ENCODE data around the gene NSUN2.
A peak's percentile ranks its signal among the peaks of the same experiment; 100 is the strongest.

Gene NSUN2

GRCh38 chr5:6586647-6587042 lies 46.2 kb downstream of the NSUN2 start (continued):
- TF ChIP-seq ZBTB10 (tag by site-specific recombination; IDR thresholded peaks at IDR 0.05) = no peak

GRCh38 chr5:6585939-6586646 lies 46.8 kb downstream of the NSUN2 start:
- ChIA-PET CTCF (interaction anchor here (1.0 to 2.0 kb wide), 2 partner anchors 9 to 13 kb away, joined by 3 to 9 read pairs; no protein-coding TSS in a partner anchor), POLR2A (no interaction called here)
- Histone ChIP-seq H3K4me3 (ENCODE audit: low read depth, low read length) (no peak overlapping the region), H3K4me1 (ENCODE audit: control insufficient read depth, insufficient read depth, low read length) (no peaks in the 10 kb centered on the region), H3K36me3 (ENCODE audit: control insufficient read depth in 2 of 2, insufficient read depth in 1 of 2, low read length in 2 of 2) (no peaks in the 10 kb centered on the region), H3K27ac (ENCODE audit: extremely low read depth, low read depth, low read length) (no peak overlapping the region), H3K9me3 (ENCODE audit: control insufficient read depth, insufficient read depth, low read depth, low read length) (no peaks in the 10 kb centered on the region)
- no peak for TF ChIP-seq ZNF488 (tag by site-specific recombination; IDR thresholded peaks at IDR 0.05)
- TF ChIP-seq, protein P1, sequence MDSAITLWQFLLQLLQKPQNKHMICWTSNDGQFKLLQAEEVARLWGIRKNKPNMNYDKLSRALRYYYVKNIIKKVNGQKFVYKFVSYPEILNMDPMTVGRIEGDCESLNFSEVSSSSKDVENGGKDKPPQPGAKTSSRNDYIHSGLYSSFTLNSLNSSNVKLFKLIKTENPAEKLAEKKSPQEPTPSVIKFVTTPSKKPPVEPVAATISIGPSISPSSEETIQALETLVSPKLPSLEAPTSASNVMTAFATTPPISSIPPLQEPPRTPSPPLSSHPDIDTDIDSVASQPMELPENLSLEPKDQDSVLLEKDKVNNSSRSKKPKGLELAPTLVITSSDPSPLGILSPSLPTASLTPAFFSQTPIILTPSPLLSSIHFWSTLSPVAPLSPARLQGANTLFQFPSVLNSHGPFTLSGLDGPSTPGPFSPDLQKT (IDR thresholded peaks at IDR 0.05; ENCODE audit: borderline replicate concordance, low read depth, low read length) = no peak
- peak; percentile 59 for TF ChIP-seq ZNF341 (tag by site-specific recombination; IDR thresholded peaks at IDR 0.05; ENCODE audit: low read depth)
- TF ChIP-seq EGR2 (tag by site-specific recombination; IDR thresholded peaks at IDR 0.05; ENCODE audit: low read depth) = peak; percentile 61; the same call in 1 of the 2 replicates
- 0 out of 2 replicates have a peak, but pooled peaks have one; percentile 15 for TF ChIP-seq ZBTB48 (tag by site-specific recombination; IDR thresholded peaks at IDR 0.05)
- no peak for TF ChIP-seq YY1 (tag by site-specific recombination; IDR thresholded peaks at IDR 0.05)

- TF ChIP-seq YY1 (tag by site-specific recombination; IDR thresholded peaks at IDR 0.05) (no peak), ZNF335 (tag by site-specific recombination; conservative IDR thresholded peaks at IDR 0.05) (peak; percentile 60)
- ChIA-PET CTCF (no interaction called here), POLR2A (no interaction called here)
Observed at GRCh38 chr5:6585168-6585567, 47.7 kb downstream of the NSUN2 start.

GRCh38 chr5:6584727-6585126 lies 48.1 kb downstream of the NSUN2 start:
- no peak for TF ChIP-seq IKZF3 (tag by site-specific recombination; IDR thresholded peaks at IDR 0.05)
- no peak for TF ChIP-seq ZNF169 (tag by site-specific recombination; IDR thresholded peaks at IDR 0.05)
- CTCF ChIA-PET = no interaction called here
- no peaks in the 10 kb centered on the region for H3K36me3 ChIP-seq (ENCODE audit: control insufficient read depth in 2 of 2, insufficient read depth in 1 of 2, low read length in 2 of 2)
- H3K4me3 ChIP-seq (ENCODE audit: low read depth, low read length) = no peak overlapping the region
- no peaks in the 10 kb centered on the region for H3K4me1 ChIP-seq (ENCODE audit: control insufficient read depth, insufficient read depth, low read length)
- POLR2A ChIA-PET = no interaction called here
- H3K9me3 ChIP-seq (ENCODE audit: control insufficient read depth, insufficient read depth, low read depth, low read length) = no peaks in the 10 kb centered on the region
- no peak overlapping the region for H3K27ac ChIP-seq (ENCODE audit: extremely low read depth, low read depth, low read length)

More at GRCh38 chr5:6585168-6585567, 47.7 kb downstream of the NSUN2 start:
- H3K27ac ChIP-seq (ENCODE audit: extremely low read depth, low read depth, low read length) = no peak overlapping the region
- no peaks in the 10 kb centered on the region for H3K36me3 ChIP-seq (ENCODE audit: control insufficient read depth in 2 of 2, insufficient read depth in 1 of 2, low read length in 2 of 2)
- no peaks in the 10 kb centered on the region for H3K4me1 ChIP-seq (ENCODE audit: control insufficient read depth, insufficient read depth, low read length)
- no peak overlapping the region for H3K4me3 ChIP-seq (ENCODE audit: low read depth, low read length)
- H3K9me3 ChIP-seq (ENCODE audit: control insufficient read depth, insufficient read depth, low read depth, low read length) = no peaks in the 10 kb centered on the region

- TF ChIP-seq ZNF132 (tag by site-specific recombination; IDR thresholded peaks at IDR 0.05; ENCODE audit: borderline replicate concordance) (no peak), ZNF610 (tag by site-specific recombination; IDR thresholded peaks at IDR 0.05; ENCODE audit: borderline replicate concordance) (no peak), BCL11B (tag by site-specific recombination; IDR thresholded peaks at IDR 0.05; ENCODE audit: low read depth) (no peak), ZNF266 (tag by site-specific recombination; IDR thresholded peaks at IDR 0.05; ENCODE audit: low read depth) (no peak), EGR2 (tag by site-specific recombination; IDR thresholded peaks at IDR 0.05; ENCODE audit: low read depth) (no peak)
- H3K36me3 ChIP-seq (ENCODE audit: control insufficient read depth in 2 of 2, insufficient read depth in 1 of 2, low read length in 2 of 2) = no peaks in the 10 kb centered on the region
- H3K4me1 ChIP-seq (ENCODE audit: control insufficient read depth, insufficient read depth, low read length) = no peaks in the 10 kb centered on the region
- no peak overlapping the region for H3K27ac ChIP-seq (ENCODE audit: extremely low read depth, low read depth, low read length)
- no peak overlapping the region for H3K4me3 ChIP-seq (ENCODE audit: low read depth, low read length)
- ChIA-PET CTCF (no interaction called here), POLR2A (no interaction called here)
- H3K9me3 ChIP-seq (ENCODE audit: control insufficient read depth, insufficient read depth, low read depth, low read length) = no peaks in the 10 kb centered on the region
Observed at GRCh38 chr5:6584101-6584645, 48.7 kb downstream of the NSUN2 start.
